ENCODE results near the gene MAP2K2.

Gene MAP2K2

GRCh38 chr19:4066176-4066606 lies 57.7 kb downstream of the MAP2K2 start:
- no peak overlapping the region for H3K27ac Mint-ChIP-seq

GRCh38 chr19:4065430-4066175 lies 58.3 kb downstream of the MAP2K2 start:
- Mint-ChIP-seq H3K36me3 (ENCODE audit: low read depth) (peaks cover 3% of the 10 kb centered on the region), H3K27ac (no peak overlapping the region), H3K4me3 (peak overlapping the region; percentile 57), H3K27me3 (ENCODE audit: low read depth) (no peaks in the 10 kb centered on the region), H3K4me1 (ENCODE audit: low read depth) (peaks cover 19% of the 10 kb centered on the region), H3K9me3 (no peaks in the 10 kb centered on the region)

More at GRCh38 chr19:4066176-4066606, 57.7 kb downstream of the MAP2K2 start:
- Mint-ChIP-seq H3K4me1 (ENCODE audit: low read depth) (peaks cover 19% of the 10 kb centered on the region), H3K9me3 (no peaks in the 10 kb centered on the region), H3K4me3 (peak overlapping the region; percentile 57), H3K27me3 (ENCODE audit: low read depth) (no peaks in the 10 kb centered on the region), H3K36me3 (ENCODE audit: low read depth) (peaks cover 3% of the 10 kb centered on the region)

- peaks cover 20% of the 10 kb centered on the region for H3K4me1 Mint-ChIP-seq (ENCODE audit: low read depth)
- no peaks in the 10 kb centered on the region for H3K9me3 Mint-ChIP-seq
- H3K27me3 Mint-ChIP-seq (ENCODE audit: low read depth) = no peaks in the 10 kb centered on the region
- peak overlapping the region; percentile 31 for H3K4me3 Mint-ChIP-seq
- no peak overlapping the region for H3K27ac Mint-ChIP-seq
- peaks cover 3% of the 10 kb centered on the region for H3K36me3 Mint-ChIP-seq (ENCODE audit: low read depth)
Observed at GRCh38 chr19:4064496-4065260, 59.2 kb downstream of the MAP2K2 start.

GRCh38 chr19:4064149-4064495 lies 59.8 kb downstream of the MAP2K2 start:
- Mint-ChIP-seq H3K4me1 (ENCODE audit: low read depth) (peaks cover 17% of the 10 kb centered on the region), H3K27me3 (ENCODE audit: low read depth) (no peaks in the 10 kb centered on the region), H3K36me3 (ENCODE audit: low read depth) (peaks cover 3% of the 10 kb centered on the region), H3K4me3 (peak overlapping the region; percentile 79), H3K27ac (peak overlapping the region; percentile 78), H3K9me3 (no peaks in the 10 kb centered on the region)

- H3K27ac Mint-ChIP-seq = peak overlapping the region; percentile 78
- H3K27me3 Mint-ChIP-seq (ENCODE audit: low read depth) = no peaks in the 10 kb centered on the region
- H3K36me3 Mint-ChIP-seq (ENCODE audit: low read depth) = peaks cover 3% of the 10 kb centered on the region
- H3K4me1 Mint-ChIP-seq (ENCODE audit: low read depth) = peaks cover 12% of the 10 kb centered on the region
- peak overlapping the region; percentile 79 for H3K4me3 Mint-ChIP-seq
- H3K9me3 Mint-ChIP-seq = no peaks in the 10 kb centered on the region
Observed at GRCh38 chr19:4063369-4064148, 60.4 kb downstream of the MAP2K2 start.

GRCh38 chr19:4062419-4063368 lies 61.2 kb downstream of the MAP2K2 start:
- Mint-ChIP-seq H3K27me3 (ENCODE audit: low read depth) (no peaks in the 10 kb centered on the region), H3K9me3 (no peaks in the 10 kb centered on the region), H3K4me3 (no peak overlapping the region), H3K27ac (no peak overlapping the region), H3K4me1 (ENCODE audit: low read depth) (peaks cover 6% of the 10 kb centered on the region), H3K36me3 (ENCODE audit: low read depth) (peaks cover 4% of the 10 kb centered on the region)

- H3K36me3 Mint-ChIP-seq (ENCODE audit: low read depth) = peaks cover 7% of the 10 kb centered on the region
- H3K4me3 Mint-ChIP-seq = no peak overlapping the region
- no peak overlapping the region for H3K27ac Mint-ChIP-seq
- no peaks in the 10 kb centered on the region for H3K9me3 Mint-ChIP-seq
- peaks cover 7% of the 10 kb centered on the region for H3K4me1 Mint-ChIP-seq (ENCODE audit: low read depth)
- no peaks in the 10 kb centered on the region for H3K27me3 Mint-ChIP-seq (ENCODE audit: low read depth)
Observed at GRCh38 chr19:4061683-4062418, 62.1 kb downstream of the MAP2K2 start.

GRCh38 chr19:4061178-4061682 lies 62.7 kb downstream of the MAP2K2 start:
- Mint-ChIP-seq H3K27me3 (ENCODE audit: low read depth) (no peaks in the 10 kb centered on the region), H3K27ac (no peak overlapping the region), H3K36me3 (ENCODE audit: low read depth) (peaks cover 7% of the 10 kb centered on the region), H3K9me3 (no peaks in the 10 kb centered on the region), H3K4me3 (no peak overlapping the region), H3K4me1 (ENCODE audit: low read depth) (peaks cover 7% of the 10 kb centered on the region)

- no peaks in the 10 kb centered on the region for H3K9me3 Mint-ChIP-seq
- H3K4me1 Mint-ChIP-seq (ENCODE audit: low read depth) = peaks cover 7% of the 10 kb centered on the region
- no peaks in the 10 kb centered on the region for H3K27me3 Mint-ChIP-seq (ENCODE audit: low read depth)
- no peak overlapping the region for H3K4me3 Mint-ChIP-seq
- no peak overlapping the region for H3K27ac Mint-ChIP-seq
- H3K36me3 Mint-ChIP-seq (ENCODE audit: low read depth) = peaks cover 10% of the 10 kb centered on the region
Observed at GRCh38 chr19:4060621-4061177, 63.2 kb downstream of the MAP2K2 start.

GRCh38 chr19:4059891-4060620 lies 63.9 kb downstream of the MAP2K2 start:
- peaks cover 13% of the 10 kb centered on the region for H3K36me3 Mint-ChIP-seq (ENCODE audit: low read depth)
- no peak overlapping the region for H3K27ac Mint-ChIP-seq
- peaks cover 7% of the 10 kb centered on the region for H3K4me1 Mint-ChIP-seq (ENCODE audit: low read depth)
- no peaks in the 10 kb centered on the region for H3K9me3 Mint-ChIP-seq
- no peak overlapping the region for H3K4me3 Mint-ChIP-seq
- no peaks in the 10 kb centered on the region for H3K27me3 Mint-ChIP-seq (ENCODE audit: low read depth)

GRCh38 chr19:4059453-4059871 lies 64.5 kb downstream of the MAP2K2 start:
- no peak overlapping the region for H3K27ac Mint-ChIP-seq
- H3K36me3 Mint-ChIP-seq (ENCODE audit: low read depth) = peaks cover 13% of the 10 kb centered on the region
- no peak overlapping the region for H3K4me3 Mint-ChIP-seq
- H3K27me3 Mint-ChIP-seq (ENCODE audit: low read depth) = no peaks in the 10 kb centered on the region
- no peaks in the 10 kb centered on the region for H3K9me3 Mint-ChIP-seq
- peaks cover 7% of the 10 kb centered on the region for H3K4me1 Mint-ChIP-seq (ENCODE audit: low read depth)

- Mint-ChIP-seq H3K36me3 (ENCODE audit: low read depth) (peaks cover 13% of the 10 kb centered on the region), H3K27ac (no peak overlapping the region), H3K4me3 (no peak overlapping the region), H3K4me1 (ENCODE audit: low read depth) (peaks cover 7% of the 10 kb centered on the region), H3K9me3 (no peaks in the 10 kb centered on the region), H3K27me3 (ENCODE audit: low read depth) (no peaks in the 10 kb centered on the region)
Observed at GRCh38 chr19:4058693-4059452, 65.0 kb downstream of the MAP2K2 start.

All from T-helper 1 cell treated with Interleukin-12 subunit alpha and Interleukin-12 subunit beta and Interleukin-4 antibody, amounts not matched to agents 30 μg/mL and 1 μg/mL, for 36 hours (primary cell).